Spleen (tissue), 11 donors: ENCODE results near the gene LDB2. TPM values are rescaled to one million over a fixed set of nuclear protein-coding genes. Genes with fewer than 3 reads are reported as not detected.

Source experiments
- DNase-seq: peaks from one replicate; pipeline ENCODE4 v3.0.0-alpha.2; 2020
- H3K27ac ChIP-seq, 8 donors: fragments of 200-600 bp; sonication (generic) in 7 of 8; 1 replicate in 4 of 8; 2 replicates in 4 of 8; pipeline versions ENCODE4 v1.5.0 to v1.8.0; 2016 to 2021; ENCODE audit warnings: inconsistent platforms in 4 of 8, mild to moderate bottlenecking in 4 of 8, moderate library complexity in 1 of 8
- H3K27me3 ChIP-seq, 7 donors: fragments of 200-600 bp; sonication (generic) in 6 of 7; replicated peaks in 1 of 7; 1 replicate in 4 of 7; 2 replicates in 3 of 7; pipeline versions ENCODE4 v1.5.0 to v1.8.0; 2016 to 2021; ENCODE audit warnings: inconsistent platforms in 3 of 7, mild to moderate bottlenecking in 1 of 7
- H3K36me3 ChIP-seq, 6 donors: fragments of 200-600 bp; sonication (generic) in 5 of 6; 1 replicate in 4 of 6; 2 replicates in 2 of 6; pipeline versions ENCODE4 v1.5.0 to v1.8.0; 2016 to 2021; ENCODE audit warnings: inconsistent platforms in 2 of 6
- H3K4me1 ChIP-seq, 6 donors: fragments of 200-600 bp; sonication (generic) in 5 of 6; 1 replicate in 3 of 6; 2 replicates in 3 of 6; pipeline versions ENCODE4 v1.5.0 to v1.8.0; 2016 to 2021; ENCODE audit warnings: inconsistent platforms in 3 of 6
- H3K4me3 ChIP-seq, 8 donors: fragments of 200-600 bp; sonication (generic) in 7 of 8; 1 replicate in 4 of 8; 2 replicates in 4 of 8; pipeline versions ENCODE4 v1.5.0 to v1.8.0; 2016 to 2021; ENCODE audit warnings: inconsistent platforms in 4 of 8, mild to moderate bottlenecking in 4 of 8, moderate library complexity in 2 of 8
- H3K9me3 ChIP-seq, 8 donors: fragments of 200-600 bp; sonication (generic) in 7 of 8; 1 replicate in 4 of 8; 2 replicates in 4 of 8; pipeline versions ENCODE4 v1.5.0 to v1.8.0; 2016 to 2021; ENCODE audit warnings: inconsistent platforms in 4 of 8
- CTCF ChIP-seq, 11 experiments: fragments of 200-600 bp in 7 of 11; fragments of 450-650 bp in 4 of 11; sonication (generic) in 4 of 11; IDR thresholded peaks in 8 of 11; conservative IDR thresholded peaks in 3 of 11; 1 replicate in 7 of 11; 2 replicates in 4 of 11; pipeline versions ENCODE4 v1.4.0 to v1.8.0; 2016 to 2021; ENCODE audit warnings: antibody characterized with exemption in 11 of 11, inconsistent platforms in 4 of 11, mild to moderate bottlenecking in 1 of 11
- POLR2A ChIP-seq, 3 donors: fragments of 450-650 bp; IDR thresholded peaks; one replicate each; pipeline ENCODE4 v1.5.1; 2017; ENCODE audit warnings: antibody characterized with exemption in 3 of 3, mild to moderate bottlenecking in 1 of 3
- POLR2AphosphoS5 ChIP-seq, 3 donors: sonication (generic); formaldehyde crosslinking; IDR thresholded peaks; one replicate each; pipeline ENCODE4 v1.5.1; 2017; ENCODE audit warnings: antibody characterized with exemption in 3 of 3
- WGBS, 5 donors: extraction: QIAGEN DNeasy Blood & Tissue Kit in 3 of 5; methylation state at CpG; one replicate each; pipeline versions ENCODE4 v1.1.5 to v1.1.7; 2013 to 2018; 5-methylcytosine and 5-hydroxymethylcytosine counted together
- intact Hi-C: fragments of 100-400 bp; cut with DNase I; formaldehyde crosslinking; loops from one replicate; pipeline ENCODE4 v1.15.0; 2023; ENCODE audit warnings: low total_unique reads
- polyA plus RNA-seq, 3 donors: library from polyadenylated mRNA; stranded (reverse); fragments of 200-250 nt; gene quantifications; one replicate each; pipeline ENCODE4 v1.2.1, GENCODE V29; 2013
- total RNA-seq, 7 donors: library from RNA; depleted of rRNA in 3 of 7; stranded (reverse); fragments of >200 nt in 3 of 7; fragmentation: NEBNext Ultra II Directional in 4 of 7; extraction: Animal tissue kit (Norgen Biotek cat#: 25700) in 4 of 7; gene quantifications; one replicate each; pipeline versions ENCODE4 v1.1.0 to v1.2.1, GENCODE V29; 2016 to 2021
- donor health status: healthy with polysubstance abuse.
- donor health status: DM: no; HTN: no; CAD: no; lungs with moderate emphysema.
- donor health status: DM: no; HTN: no; CAD: no.
- donor health status: Bipolar disorder and iron deficiency.
- donor health status: healthy.
- donor health status: DM: no; HTN: no; CAD: no.
- donor health status: DM: yes; HTN: yes; CAD: no.

The LDB2 gene
- total and polyA plus RNA-seq, 10 donors: 24.1 to 257 (median 142) TPM

GRCh38 chr4:16884673-16885460, 13.6 kb downstream of the LDB2 start:
- no peak for TF ChIP-seq POLR2A (IDR thresholded peaks at IDR 0.05)
- no peak for TF ChIP-seq POLR2AphosphoS5 (IDR thresholded peaks at IDR 0.05)
- no peak for TF ChIP-seq CTCF (IDR thresholded peaks at IDR 0.05 in 8 of 11, conservative IDR thresholded peaks at IDR 0.05 in 3 of 11)
- Histone ChIP-seq H3K9me3 (no peaks in the 10 kb centered on the region), H3K36me3 (peaks cover 0 to 7% (median 0%) of the 10 kb centered on the region in 6 donors), H3K4me1 (peaks cover 0 to 14% (median 4%) of the 10 kb centered on the region in 6 donors), H3K27me3 (no peaks in the 10 kb centered on the region), H3K27ac (no peak overlapping the region), H3K4me3 (no peak overlapping the region)
- 69 to 82% (median 80%) methylated on average over 8 of the region's 8 CpGs for WGBS, 5 donors
- intact Hi-C loops: no loop called here
- no peak for DNase-seq

GRCh38 chr4:16883806-16884205, 14.6 kb downstream of the LDB2 start:
- TF ChIP-seq POLR2AphosphoS5 (IDR thresholded peaks at IDR 0.05) (no peak), POLR2A (IDR thresholded peaks at IDR 0.05) (no peak), CTCF (IDR thresholded peaks at IDR 0.05 in 8 of 11, conservative IDR thresholded peaks at IDR 0.05 in 3 of 11) (no peak)
- H3K9me3 ChIP-seq: no peaks in the 10 kb centered on the region
- no peaks in the 10 kb centered on the region for H3K27me3 ChIP-seq
- no peak overlapping the region for H3K4me3 ChIP-seq
- intact Hi-C loops: no loop called here
- no peak for DNase-seq
- H3K4me1 ChIP-seq: peaks cover 0 to 5% (median 0%) of the 10 kb centered on the region in 6 donors
- peaks cover 0 to 7% (median 0%) of the 10 kb centered on the region in 6 donors for H3K36me3 ChIP-seq
- H3K27ac ChIP-seq: no peak overlapping the region
- 89 to 95% (median 92%) methylated on average over 4 of the region's 4 CpGs for WGBS, 5 donors

- no peaks in the 10 kb centered on the region for H3K9me3 ChIP-seq
- no peaks in the 10 kb centered on the region for H3K4me1 ChIP-seq
- no peak overlapping the region for H3K27ac ChIP-seq
- 85 to 95% (median 90%) methylated on average over 7 of the region's 7 CpGs for WGBS, 5 donors
- TF ChIP-seq POLR2AphosphoS5 (IDR thresholded peaks at IDR 0.05): no peak
- no peak for TF ChIP-seq CTCF (IDR thresholded peaks at IDR 0.05 in 8 of 11, conservative IDR thresholded peaks at IDR 0.05 in 3 of 11)
- no peak for TF ChIP-seq POLR2A (IDR thresholded peaks at IDR 0.05)
- H3K27me3 ChIP-seq: no peaks in the 10 kb centered on the region
- intact Hi-C loops: no loop called here
- no peak overlapping the region for H3K4me3 ChIP-seq
- H3K36me3 ChIP-seq: no peaks in the 10 kb centered on the region
- no peak for DNase-seq
Measured at GRCh38 chr4:16881151-16881884, 17.1 kb downstream of the LDB2 start.

GRCh38 chr4:16875487-16875886, 23.0 kb downstream of the LDB2 start:
- WGBS, 5 donors: 78 to 95% (median 89%) methylated on average over 5 of the region's 5 CpGs
- Histone ChIP-seq H3K36me3 (no peaks in the 10 kb centered on the region), H3K27ac (no peak overlapping the region), H3K4me1 (no peaks in the 10 kb centered on the region), H3K9me3 (no peaks in the 10 kb centered on the region), H3K27me3 (no peaks in the 10 kb centered on the region), H3K4me3 (no peak overlapping the region)
- no peak for TF ChIP-seq POLR2AphosphoS5 (IDR thresholded peaks at IDR 0.05)
- TF ChIP-seq POLR2A (IDR thresholded peaks at IDR 0.05): no peak
- TF ChIP-seq CTCF (IDR thresholded peaks at IDR 0.05 in 8 of 11, conservative IDR thresholded peaks at IDR 0.05 in 3 of 11): no peak
- no peak for DNase-seq
- intact Hi-C loops: no loop called here
